HG03108 (cell line): ENCODE measurements around the gene PPP2R2C.
A peak's percentile ranks its signal among the peaks of the same experiment; 100 is the strongest.

Source experiments
- ATAC-seq: cut with Tn5 transposase; IDR thresholded peaks from one replicate; pipeline ENCODE4 v1.9.1; 2021; ENCODE audit warnings: moderate library complexity; ENCODE audit not compliant: unreplicated experiment

PPP2R2C gene

GRCh38 chr4:6332669-6333050 lies 139.8 kb downstream of the PPP2R2C start:
- no peak for ATAC-seq

GRCh38 chr4:6332042-6332668 lies 140.3 kb downstream of the PPP2R2C start:
- ATAC-seq: no peak

- no peak for ATAC-seq
Observed at GRCh38 chr4:6331468-6331867, 140.9 kb downstream of the PPP2R2C start.

GRCh38 chr4:6331018-6331417 lies 141.4 kb downstream of the PPP2R2C start:
- no peak for ATAC-seq

- no peak for ATAC-seq
Observed at GRCh38 chr4:6330384-6330767, 142.0 kb downstream of the PPP2R2C start.

- ATAC-seq: no peak
Observed at GRCh38 chr4:6329478-6330383, 142.7 kb downstream of the PPP2R2C start.

GRCh38 chr4:6328526-6328925 lies 143.9 kb downstream of the PPP2R2C start:
- ATAC-seq: no peak

GRCh38 chr4:6327220-6327917 lies 145.0 kb downstream of the PPP2R2C start:
- ATAC-seq: peak; percentile 42

GRCh38 chr4:6326312-6327060 lies 145.9 kb downstream of the PPP2R2C start:
- ATAC-seq: no peak

GRCh38 chr4:6325788-6326290 lies 146.6 kb downstream of the PPP2R2C start:
- ATAC-seq: no peak

GRCh38 chr4:6324999-6325787 lies 147.2 kb downstream of the PPP2R2C start:
- no peak for ATAC-seq

GRCh38 chr4:6324461-6324998 lies 147.9 kb downstream of the PPP2R2C start:
- no peak for ATAC-seq

GRCh38 chr4:6322761-6323566 lies 149.4 kb downstream of the PPP2R2C start:
- ATAC-seq: no peak

- no peak for ATAC-seq
Observed at GRCh38 chr4:6322067-6322760, 150.2 kb downstream of the PPP2R2C start.

- no peak for ATAC-seq
Observed at GRCh38 chr4:6321361-6321760, 151.1 kb downstream of the PPP2R2C start.

- ATAC-seq: no peak
Observed at GRCh38 chr4:6320663-6321062, 151.8 kb downstream of the PPP2R2C start.

- ATAC-seq: no peak
Observed at GRCh38 chr4:6319530-6320150, 152.8 kb downstream of the PPP2R2C start.

- ATAC-seq: no peak
Observed at GRCh38 chr4:6318206-6318605, 154.2 kb downstream of the PPP2R2C start.
